WTC11 (cell line): ENCODE results near the gene JOSD1.

Experiments used
- CTCF ChIP-seq: fragments of 200-600 bp; IDR thresholded peaks from 2 replicates; pipeline ENCODE4 v1.8.0; 2022; ENCODE audit warnings: antibody characterized with exemption
- E2F4 ChIP-seq: sonication (generic); formaldehyde crosslinking; IDR thresholded peaks from 2 replicates; pipeline ENCODE4 v1.8.1; 2022; ENCODE audit warnings: low read depth, mild to moderate bottlenecking, moderate library complexity, missing genetic modification reagents, borderline replicate concordance
- ELF4 ChIP-seq: sonication (generic); formaldehyde crosslinking; IDR thresholded peaks from 2 replicates; pipeline ENCODE4 v1.8.1; 2022; ENCODE audit warnings: low read depth, mild to moderate bottlenecking, moderate library complexity, missing genetic modification reagents
- ESRRA ChIP-seq: sonication (generic); formaldehyde crosslinking; IDR thresholded peaks from 2 replicates; pipeline ENCODE4 v1.8.1; 2022; ENCODE audit warnings: mild to moderate bottlenecking, missing genetic modification reagents, borderline replicate concordance
- FOXK1 ChIP-seq: sonication (generic); formaldehyde crosslinking; IDR thresholded peaks from 2 replicates; pipeline ENCODE4 v1.8.0; 2022; ENCODE audit warnings: mild to moderate bottlenecking, moderate library complexity, missing genetic modification reagents
- FOXP4 ChIP-seq: sonication (generic); formaldehyde crosslinking; IDR thresholded peaks from 2 replicates; pipeline ENCODE4 v1.8.0; 2022; ENCODE audit warnings: mild to moderate bottlenecking, missing genetic modification reagents
- HMGA2 ChIP-seq: fragments of 250-450 bp; sonication (Bioruptor Pico); IDR thresholded peaks from 2 replicates; pipeline ENCODE4 v1.4.0; 2021; ENCODE audit warnings: mild to moderate bottlenecking, moderate library complexity
- HMGXB4 ChIP-seq: sonication (generic); formaldehyde crosslinking; IDR thresholded peaks from 2 replicates; pipeline ENCODE4 v1.8.1; 2023; ENCODE audit warnings: mild to moderate bottlenecking, moderate library complexity, missing genetic modification reagents
- MLX ChIP-seq: sonication (generic); formaldehyde crosslinking; IDR thresholded peaks from 2 replicates; pipeline ENCODE4 v1.8.1; 2023; ENCODE audit warnings: mild to moderate bottlenecking, missing genetic modification reagents, moderate library complexity
- STAT6 ChIP-seq: sonication (generic); formaldehyde crosslinking; conservative IDR thresholded peaks from 2 replicates; pipeline ENCODE4 v1.8.1; 2023; ENCODE audit warnings: mild to moderate bottlenecking, low read depth, missing genetic modification reagents, moderate library complexity
- TCF7 ChIP-seq: sonication (generic); formaldehyde crosslinking; IDR thresholded peaks from 2 replicates; pipeline ENCODE4 v1.8.0; 2022; ENCODE audit warnings: mild to moderate bottlenecking, low read depth, missing genetic modification reagents, moderate library complexity
- USF2 ChIP-seq: sonication (generic); formaldehyde crosslinking; IDR thresholded peaks from 2 replicates; pipeline ENCODE4 v1.8.1; 2023; ENCODE audit warnings: mild to moderate bottlenecking, missing genetic modification reagents, moderate library complexity

GRCh38 chr22:38698407-38699094, 2.2 kb downstream of the JOSD1 start:
- no peak for TF ChIP-seq STAT6 (CRISPR knock-in tag)
- no peak for TF ChIP-seq CTCF
- no peak for TF ChIP-seq ESRRA (CRISPR knock-in tag)
- TF ChIP-seq E2F4 (CRISPR knock-in tag), result no peak
- TF ChIP-seq USF2 (CRISPR knock-in tag), result no peak
- TF ChIP-seq MLX (CRISPR knock-in tag), result no peak
- no peak for TF ChIP-seq HMGXB4 (CRISPR knock-in tag)
- no peak for TF ChIP-seq ELF4 (CRISPR knock-in tag)
- TF ChIP-seq TCF7 (CRISPR knock-in tag), result no peak
- TF ChIP-seq FOXK1, result no peak
- TF ChIP-seq FOXP4 (CRISPR knock-in tag), result no peak
- TF ChIP-seq HMGA2 (CRISPR knock-in tag), result no peak
